Calu3 (cell line): Measurements from ENCODE around the gene STPG2. TPM values are rescaled to one million over a fixed set of nuclear protein-coding genes. Genes with fewer than 3 reads are reported as not detected.

ENCODE experiments used
- BruUV-seq: library from RNA; stranded (reverse); fragments of 400-500 nt; replicated peaks from 2 replicates; lab custom pipeline; 2021; lab: Mats Ljungman, UMichigan
- CTCF ChIA-PET: fragments of 300-600 bp; sonication (Branson Sonifier 250); formaldehyde crosslinking; loops from one replicate; lab custom pipeline; 2022; ENCODE audit warnings: antibody characterized with exemption; lab: Charles Lee
- DNase-seq: peaks from one replicate; pipeline ENCODE4 v3.0.0; 2022
- H3K27ac Mint-ChIP-seq: one replicate; pipeline ENCODE4 v1.8.0; 2022; ENCODE audit warnings: mixed read lengths; ENCODE audit not compliant: unreplicated experiment
- H3K27me3 Mint-ChIP-seq: one replicate; pipeline ENCODE4 v1.8.0; 2022; ENCODE audit warnings: mixed read lengths; ENCODE audit not compliant: unreplicated experiment
- H3K36me3 Mint-ChIP-seq: one replicate; pipeline ENCODE4 v1.8.0; 2022; ENCODE audit warnings: mild to moderate bottlenecking, moderate library complexity, mixed read lengths; ENCODE audit not compliant: insufficient read depth, unreplicated experiment
- H3K4me1 Mint-ChIP-seq: one replicate; pipeline ENCODE4 v1.8.0; 2022; ENCODE audit warnings: mild to moderate bottlenecking, low read depth, mixed read lengths; ENCODE audit not compliant: unreplicated experiment
- H3K4me3 Mint-ChIP-seq: one replicate; pipeline ENCODE4 v1.8.0; 2022; ENCODE audit warnings: mild to moderate bottlenecking, low read depth, moderate library complexity, mixed read lengths; ENCODE audit not compliant: unreplicated experiment
- H3K9me3 Mint-ChIP-seq: one replicate; pipeline ENCODE4 v1.8.0; 2022; ENCODE audit warnings: low read depth, mixed read lengths; ENCODE audit not compliant: unreplicated experiment
- intact Hi-C: fragments of 100-400 bp; cut with micrococcal nuclease; formaldehyde crosslinking; loops from one replicate; pipeline ENCODE4 v1.10.0; 2022; ENCODE audit not compliant: unreplicated experiment
- total RNA-seq: library from RNA; stranded (reverse); gene quantifications from 2 replicates; pipeline ENCODE4 v1.2.3, GENCODE V29; 2022
- TF ChIP-seq, protein P1 (sequence below): fragments of 200-600 bp; IDR thresholded peaks from one replicate; pipeline ENCODE4 v1.8.0; 2022; ENCODE audit warnings: antibody characterized with exemption; ENCODE audit not compliant: unreplicated experiment

STPG2 gene
- total RNA-seq, 1 experiment from 2014 or later: not detected

DNA sequence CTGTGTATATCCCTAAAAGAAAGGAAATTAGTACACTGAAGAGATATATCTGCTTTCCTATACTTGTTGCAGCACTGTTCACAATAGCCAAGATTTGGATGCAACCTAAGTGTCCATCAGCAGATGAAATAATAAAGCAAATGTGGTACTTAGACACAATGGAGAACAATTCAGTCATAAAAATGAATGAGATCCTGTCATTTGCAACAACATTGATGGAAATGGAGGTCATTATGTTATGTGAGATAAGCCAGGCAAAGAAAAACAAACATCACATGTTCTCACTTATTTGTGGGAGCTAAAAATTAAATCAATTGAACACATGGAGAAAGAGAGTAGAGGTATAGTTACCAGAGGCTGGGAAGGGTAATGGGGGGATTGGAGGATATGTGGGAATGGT, 611.9 kb downstream of the STPG2 start:
- BruUV-seq: no TSS peak
- no peak for DNase-seq
- no peak overlapping the region for H3K27ac Mint-ChIP-seq
- no peaks in the 10 kb centered on the region for H3K9me3 Mint-ChIP-seq
- intact Hi-C loops: no loop called here
- TF ChIP-seq, protein P1, sequence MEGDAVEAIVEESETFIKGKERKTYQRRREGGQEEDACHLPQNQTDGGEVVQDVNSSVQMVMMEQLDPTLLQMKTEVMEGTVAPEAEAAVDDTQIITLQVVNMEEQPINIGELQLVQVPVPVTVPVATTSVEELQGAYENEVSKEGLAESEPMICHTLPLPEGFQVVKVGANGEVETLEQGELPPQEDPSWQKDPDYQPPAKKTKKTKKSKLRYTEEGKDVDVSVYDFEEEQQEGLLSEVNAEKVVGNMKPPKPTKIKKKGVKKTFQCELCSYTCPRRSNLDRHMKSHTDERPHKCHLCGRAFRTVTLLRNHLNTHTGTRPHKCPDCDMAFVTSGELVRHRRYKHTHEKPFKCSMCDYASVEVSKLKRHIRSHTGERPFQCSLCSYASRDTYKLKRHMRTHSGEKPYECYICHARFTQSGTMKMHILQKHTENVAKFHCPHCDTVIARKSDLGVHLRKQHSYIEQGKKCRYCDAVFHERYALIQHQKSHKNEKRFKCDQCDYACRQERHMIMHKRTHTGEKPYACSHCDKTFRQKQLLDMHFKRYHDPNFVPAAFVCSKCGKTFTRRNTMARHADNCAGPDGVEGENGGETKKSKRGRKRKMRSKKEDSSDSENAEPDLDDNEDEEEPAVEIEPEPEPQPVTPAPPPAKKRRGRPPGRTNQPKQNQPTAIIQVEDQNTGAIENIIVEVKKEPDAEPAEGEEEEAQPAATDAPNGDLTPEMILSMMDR: no peak
- H3K4me3 Mint-ChIP-seq: no peak overlapping the region
- H3K27me3 Mint-ChIP-seq: no peaks in the 10 kb centered on the region
- no peaks in the 10 kb centered on the region for H3K36me3 Mint-ChIP-seq
- no peaks in the 10 kb centered on the region for H3K4me1 Mint-ChIP-seq
- CTCF ChIA-PET: no interaction called here

- CTCF ChIA-PET: no interaction called here
- TF ChIP-seq, protein P1: no peak
- no peak overlapping the region for H3K27ac Mint-ChIP-seq
- no peaks in the 10 kb centered on the region for H3K36me3 Mint-ChIP-seq
- H3K4me3 Mint-ChIP-seq: no peak overlapping the region
- no TSS peak for BruUV-seq
- DNase-seq: no peak
- H3K4me1 Mint-ChIP-seq: no peaks in the 10 kb centered on the region
- H3K9me3 Mint-ChIP-seq: no peaks in the 10 kb centered on the region
- intact Hi-C loops: no loop called here
- no peaks in the 10 kb centered on the region for H3K27me3 Mint-ChIP-seq
Measured at GRCh38 chr4:97530676-97531075, 612.6 kb downstream of the STPG2 start.

GRCh38 chr4:97525236-97525635, 618.0 kb downstream of the STPG2 start:
- no peak for DNase-seq

GRCh38 chr4:97517939-97518338, 625.3 kb downstream of the STPG2 start:
- BruUV-seq: no TSS peak
- CTCF ChIA-PET: no interaction called here
- intact Hi-C loops: no loop called here
- Mint-ChIP-seq H3K27ac (no peak overlapping the region), H3K27me3 (no peaks in the 10 kb centered on the region), H3K4me3 (no peak overlapping the region), H3K36me3 (no peaks in the 10 kb centered on the region), H3K9me3 (no peaks in the 10 kb centered on the region), H3K4me1 (no peaks in the 10 kb centered on the region)
- no peak for DNase-seq
- TF ChIP-seq, protein P1: no peak

More at GRCh38 chr4:97525236-97525635, 618.0 kb downstream of the STPG2 start:
- BruUV-seq: no TSS peak
- H3K27me3 Mint-ChIP-seq: no peaks in the 10 kb centered on the region
- H3K36me3 Mint-ChIP-seq: no peaks in the 10 kb centered on the region
- no peak overlapping the region for H3K4me3 Mint-ChIP-seq
- TF ChIP-seq, protein P1: no peak
- intact Hi-C loops: no loop called here
- H3K4me1 Mint-ChIP-seq: no peaks in the 10 kb centered on the region
- CTCF ChIA-PET: no interaction called here
- H3K27ac Mint-ChIP-seq: no peak overlapping the region
- no peaks in the 10 kb centered on the region for H3K9me3 Mint-ChIP-seq
